ENCODE results near the gene PSMB8.

DNA sequence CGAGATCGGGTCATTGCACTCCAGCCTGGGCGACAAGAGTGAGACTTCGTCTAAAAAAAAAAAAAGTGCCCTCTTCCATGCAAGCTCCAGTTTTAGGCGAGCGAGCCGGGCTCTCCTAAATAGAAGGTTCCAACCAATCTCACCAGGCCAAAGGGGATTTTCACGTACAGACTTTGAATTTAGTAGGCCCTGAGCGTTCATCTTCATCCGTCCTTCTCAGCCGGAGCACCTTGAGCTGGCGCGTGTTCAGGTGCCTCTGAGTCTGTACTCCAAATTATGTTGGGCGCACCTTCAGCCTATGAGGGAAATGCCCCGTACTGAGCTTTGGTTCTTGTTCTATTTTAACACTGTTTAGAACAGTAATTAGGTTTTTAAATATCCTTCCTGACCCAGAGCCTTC lies 4.5 kb downstream of the PSMB8 start:
- no peak for TF ChIP-seq ARNT (IDR thresholded peaks at IDR 0.05)
- no peak for TF ChIP-seq FOXA1 (IDR thresholded peaks at IDR 0.05)
- no peak for TF ChIP-seq FOXK2 (IDR thresholded peaks at IDR 0.05)
- TF ChIP-seq ZNF384 (IDR thresholded peaks at IDR 0.05), result no peak
- TF ChIP-seq SP1 (IDR thresholded peaks at IDR 0.05), result no peak
- TF ChIP-seq FOXM1 (IDR thresholded peaks at IDR 0.05; ENCODE audit: borderline replicate concordance), result no peak
- no peak for TF ChIP-seq SUZ12 (IDR thresholded peaks at IDR 0.05)
- TF ChIP-seq HDGF (IDR thresholded peaks at IDR 0.05; ENCODE audit: borderline replicate concordance), result no peak
- no peak for TF ChIP-seq TARDBP (IDR thresholded peaks at IDR 0.05)
- TF ChIP-seq NFRKB (IDR thresholded peaks at IDR 0.05), result no peak
- no peak for TF ChIP-seq PKNOX1 (IDR thresholded peaks at IDR 0.05)
- no peak for TF ChIP-seq CTBP1 (IDR thresholded peaks at IDR 0.05; ENCODE audit: borderline replicate concordance)
